ENCODE results near the gene MAFG. TPM values are rescaled to one million over a fixed set of nuclear protein-coding genes. Genes with fewer than 3 reads are reported as not detected.
"Not testable (repeated sequence)": the region's sequence is repeated elsewhere in the genome, so short reads cannot be mapped to it uniquely, and the experiment has no call there.

Gene MAFG
- total and polyA plus RNA-seq, 3 donors from 2014 or later, result 21.8 to 36.9 (median 31.7) TPM

- intact Hi-C loops (cut with DNase I; ENCODE audit: low total_unique reads), result no loop called here
Observed at GRCh38 chr17:81956607-81957589, 29.4 kb upstream of the MAFG start.

GRCh38 chr17:81955756-81956544, 28.4 kb upstream of the MAFG start:
- no peaks in the 10 kb centered on the region for H3K27me3 ChIP-seq
- H3K9me3 ChIP-seq, result no peaks in the 10 kb centered on the region
- 79 to 84% methylated on average over 9 to 12 of the region's 13 CpGs for WGBS, 2 donors
- no peak for TF ChIP-seq POLR2A (IDR thresholded peaks at IDR 0.05)
- TF ChIP-seq, protein P1, sequence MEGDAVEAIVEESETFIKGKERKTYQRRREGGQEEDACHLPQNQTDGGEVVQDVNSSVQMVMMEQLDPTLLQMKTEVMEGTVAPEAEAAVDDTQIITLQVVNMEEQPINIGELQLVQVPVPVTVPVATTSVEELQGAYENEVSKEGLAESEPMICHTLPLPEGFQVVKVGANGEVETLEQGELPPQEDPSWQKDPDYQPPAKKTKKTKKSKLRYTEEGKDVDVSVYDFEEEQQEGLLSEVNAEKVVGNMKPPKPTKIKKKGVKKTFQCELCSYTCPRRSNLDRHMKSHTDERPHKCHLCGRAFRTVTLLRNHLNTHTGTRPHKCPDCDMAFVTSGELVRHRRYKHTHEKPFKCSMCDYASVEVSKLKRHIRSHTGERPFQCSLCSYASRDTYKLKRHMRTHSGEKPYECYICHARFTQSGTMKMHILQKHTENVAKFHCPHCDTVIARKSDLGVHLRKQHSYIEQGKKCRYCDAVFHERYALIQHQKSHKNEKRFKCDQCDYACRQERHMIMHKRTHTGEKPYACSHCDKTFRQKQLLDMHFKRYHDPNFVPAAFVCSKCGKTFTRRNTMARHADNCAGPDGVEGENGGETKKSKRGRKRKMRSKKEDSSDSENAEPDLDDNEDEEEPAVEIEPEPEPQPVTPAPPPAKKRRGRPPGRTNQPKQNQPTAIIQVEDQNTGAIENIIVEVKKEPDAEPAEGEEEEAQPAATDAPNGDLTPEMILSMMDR (IDR thresholded peaks at IDR 0.05), result no peak
- no peaks in the 10 kb centered on the region for H3K36me3 ChIP-seq (ENCODE audit: low read depth, missing control alignments)
- no peak overlapping the region for H3K4me3 ChIP-seq
- DNase-seq, result no peak
- intact Hi-C loops (cut with DNase I; ENCODE audit: low total_unique reads), result no loop called here
- no peak overlapping the region for H3K27ac ChIP-seq
- H3K4me1 ChIP-seq, result no peaks in the 10 kb centered on the region

More at GRCh38 chr17:81956607-81957589, 29.4 kb upstream of the MAFG start:
- no peak overlapping the region for H3K4me3 ChIP-seq
- WGBS, 2 donors, result 80 to 87% methylated on average over 33 to 45 of the region's 45 CpGs
- H3K36me3 ChIP-seq (ENCODE audit: low read depth, missing control alignments), result no peaks in the 10 kb centered on the region
- H3K27ac ChIP-seq, result no peak overlapping the region
- no peak for TF ChIP-seq POLR2A (IDR thresholded peaks at IDR 0.05)
- TF ChIP-seq, protein P1 (IDR thresholded peaks at IDR 0.05), result no peak
- H3K27me3 ChIP-seq, result no peaks in the 10 kb centered on the region
- DNase-seq, result no peak
- no peaks in the 10 kb centered on the region for H3K4me1 ChIP-seq
- no peaks in the 10 kb centered on the region for H3K9me3 ChIP-seq

- no peaks in the 10 kb centered on the region for H3K36me3 ChIP-seq (ENCODE audit: low read depth, missing control alignments)
- intact Hi-C loops (cut with DNase I; ENCODE audit: low total_unique reads), result no loop called here
- no peaks in the 10 kb centered on the region for H3K4me1 ChIP-seq
- H3K4me3 ChIP-seq, result no peak overlapping the region
- no peak for DNase-seq
- 90 to 95% methylated on average over 23 to 26 of the region's 26 CpGs for WGBS, 2 donors
- no peaks in the 10 kb centered on the region for H3K27me3 ChIP-seq
- H3K9me3 ChIP-seq, result no peaks in the 10 kb centered on the region
- TF ChIP-seq, protein P1 (IDR thresholded peaks at IDR 0.05), result no peak
- TF ChIP-seq POLR2A (IDR thresholded peaks at IDR 0.05), result no peak
- no peak overlapping the region for H3K27ac ChIP-seq
Observed at GRCh38 chr17:81955058-81955681, 27.6 kb upstream of the MAFG start.

DNA sequence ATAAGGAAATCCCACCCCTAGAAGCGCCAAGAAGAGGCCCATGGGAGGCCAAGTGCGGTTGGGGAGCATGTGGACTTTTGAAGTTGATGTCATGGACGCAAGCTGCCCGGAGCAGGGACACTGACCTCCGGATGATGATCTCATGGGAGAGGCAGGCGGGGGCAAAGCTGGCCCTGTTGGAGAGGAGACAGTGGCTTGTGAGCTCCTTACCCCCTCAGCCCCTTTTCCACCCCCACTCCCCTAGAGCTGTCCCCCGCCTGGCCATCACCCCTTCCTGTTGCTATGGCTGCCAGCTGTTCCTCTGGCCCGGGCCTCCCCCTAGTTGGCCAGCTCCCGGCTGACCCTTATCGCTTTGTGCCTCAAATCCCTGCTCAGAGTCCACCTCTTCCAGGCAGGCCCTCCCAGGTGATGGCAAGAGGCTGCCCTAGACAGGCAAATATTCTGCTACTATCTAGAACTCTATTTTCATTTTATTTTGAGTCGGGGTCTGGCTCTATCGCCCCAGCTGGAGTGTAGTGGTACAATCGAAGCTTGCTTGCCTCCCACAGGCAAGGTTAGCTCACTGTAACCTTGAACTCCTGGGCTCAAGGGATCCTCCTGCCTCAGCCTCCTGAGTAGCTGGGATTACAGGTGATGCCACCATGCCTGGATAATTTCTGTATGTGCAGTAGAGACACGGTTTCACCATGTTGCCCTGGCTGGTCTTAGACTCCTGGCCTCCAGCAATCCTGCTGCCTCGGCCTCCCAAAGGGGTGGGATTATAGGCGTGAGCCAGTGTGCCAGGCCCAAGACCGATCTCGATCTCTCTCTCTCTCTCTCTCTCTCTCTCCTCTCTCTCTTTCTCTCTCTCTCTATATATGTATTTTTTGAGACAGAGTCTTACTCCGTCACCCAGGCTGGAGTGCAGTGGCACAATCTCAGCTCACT, 26.9 kb upstream of the MAFG start:
- no peaks in the 10 kb centered on the region for H3K27me3 ChIP-seq
- no peaks in the 10 kb centered on the region for H3K9me3 ChIP-seq
- 75 to 76% methylated on average over 17 to 19 of the region's 19 CpGs for WGBS, 2 donors
- DNase-seq, result no peak
- no peak overlapping the region for H3K4me3 ChIP-seq
- H3K27ac ChIP-seq, result no peak overlapping the region
- intact Hi-C loops (cut with DNase I; ENCODE audit: low total_unique reads), result no loop called here
- no peaks in the 10 kb centered on the region for H3K36me3 ChIP-seq (ENCODE audit: low read depth, missing control alignments)
- H3K4me1 ChIP-seq, result no peaks in the 10 kb centered on the region
- no peak for TF ChIP-seq POLR2A (IDR thresholded peaks at IDR 0.05)
- TF ChIP-seq, protein P1 (IDR thresholded peaks at IDR 0.05), result no peak

DNA sequence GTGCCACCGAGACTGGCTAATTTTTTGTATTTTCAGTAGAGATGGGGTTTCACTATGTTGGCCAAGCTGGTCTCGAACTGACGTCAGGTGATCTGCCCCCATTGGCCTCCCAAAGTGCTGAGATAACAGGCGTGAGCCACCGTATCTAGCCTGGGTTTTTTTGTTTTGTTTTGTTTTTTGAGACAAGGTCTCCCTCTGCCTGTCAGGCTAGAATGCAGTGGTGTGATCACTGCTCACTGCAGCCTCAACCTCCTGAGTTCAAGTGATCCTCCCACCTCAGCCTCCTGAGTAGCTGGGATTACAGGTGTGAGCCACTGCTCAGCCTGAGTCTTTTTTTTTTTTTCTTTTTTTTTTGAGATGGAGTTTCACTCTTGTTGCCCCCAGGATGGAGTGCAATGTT, 25.9 kb upstream of the MAFG start:
- H3K27ac ChIP-seq; H3K36me3 ChIP-seq (ENCODE audit: low read depth, missing control alignments); H3K4me1 ChIP-seq; intact Hi-C loops (cut with DNase I; ENCODE audit: low total_unique reads); H3K9me3 ChIP-seq; DNase-seq; H3K4me3 ChIP-seq; H3K27me3 ChIP-seq: not testable (repeated sequence)
- 67 to 69% methylated on average over 5 of the region's 5 CpGs for WGBS, 2 donors
